HepG2 (cell line): ENCODE measurements around the gene CARD19. TPM values are rescaled to one million over a fixed set of nuclear protein-coding genes. Genes with fewer than 3 reads are reported as not detected.

ENCODE experiments used
- ARNTL ChIP-seq: sonication (generic); formaldehyde crosslinking; IDR thresholded peaks from 2 replicates; pipeline ENCODE4 v1.4.0; 2020; ENCODE audit warnings: mild to moderate bottlenecking, missing genetic modification reagents
- E2F2 ChIP-seq: sonication (generic); formaldehyde crosslinking; IDR thresholded peaks from 2 replicates; pipeline ENCODE4 v1.4.0; 2020; ENCODE audit warnings: missing genetic modification reagents, borderline replicate concordance
- GFI1 ChIP-seq: sonication (generic); formaldehyde crosslinking; IDR thresholded peaks from 2 replicates; pipeline ENCODE4 v1.5.0; 2020; ENCODE audit warnings: missing genetic modification reagents, mild to moderate bottlenecking, borderline replicate concordance
- HES4 ChIP-seq: sonication (generic); formaldehyde crosslinking; IDR thresholded peaks from 2 replicates; pipeline ENCODE4 v1.9.0; 2021; ENCODE audit warnings: mild to moderate bottlenecking, missing genetic modification reagents, borderline replicate concordance
- HMGXB4 ChIP-seq, 2 experiments: sonication (generic) in 1 of 2; formaldehyde crosslinking in 1 of 2; IDR thresholded peaks; 2 replicates each; pipeline versions ENCODE4 v1.4.0 to v1.6.1; 2018 to 2020; ENCODE audit warnings: missing genetic modification reagents in 2 of 2, borderline replicate concordance in 1 of 2, low read depth in 1 of 2, mild to moderate bottlenecking in 1 of 2, missing biosample characterization in 1 of 2
- KIAA2018 ChIP-seq: sonication (generic); formaldehyde crosslinking; IDR thresholded peaks from 2 replicates; pipeline ENCODE4 v1.5.0; 2020; ENCODE audit warnings: mild to moderate bottlenecking, missing genetic modification reagents, borderline replicate concordance
- NFE2L2 ChIP-seq: fragments of 150-350 bp; IDR thresholded peaks from 2 replicates; pipeline ENCODE4 v1.6.1; 2014; ENCODE audit warnings: low read length
- THAP9 ChIP-seq: sonication (generic); formaldehyde crosslinking; IDR thresholded peaks from 2 replicates; pipeline ENCODE4; 2020; ENCODE audit warnings: missing genetic modification reagents, mild to moderate bottlenecking, borderline replicate concordance
- ZKSCAN8 ChIP-seq: IDR thresholded peaks from 2 replicates; pipeline ENCODE4 v1.6.1; 2016; ENCODE audit warnings: borderline replicate concordance, missing genetic modification reagents, missing compliant biosample characterization
- ZMAT3 ChIP-seq: sonication (generic); formaldehyde crosslinking; conservative IDR thresholded peaks from 2 replicates; pipeline ENCODE4 v1.7.0; 2021; ENCODE audit warnings: missing genetic modification reagents
- ZNF607 ChIP-seq: sonication (generic); formaldehyde crosslinking; IDR thresholded peaks from 2 replicates; pipeline ENCODE4 v1.5.1; 2020; ENCODE audit warnings: missing genetic modification reagents, mild to moderate bottlenecking, borderline replicate concordance
- ZNF816 ChIP-seq: sonication (generic); formaldehyde crosslinking; IDR thresholded peaks from 2 replicates; pipeline ENCODE4 v1.8.0; 2022; ENCODE audit warnings: missing genetic modification reagents, mild to moderate bottlenecking, borderline replicate concordance
- polyA plus RNA-seq, 8 experiments: library from polyadenylated mRNA; depleted of rRNA in 3 of 8; stranded (reverse) in 7 of 8; unstranded in 1 of 8; fragments of >200 nt; fragmentation: Illumina TruSeq in 4 of 8; extraction: Trizol in 4 of 8; gene quantifications; 2 replicates each; pipeline versions ENCODE4 v1.2.1 to v1.2.3, GENCODE V29; 2011 to 2016; ENCODE audit warnings: low read depth in 4 of 8, missing spikeins in 1 of 8, mixed read lengths in 1 of 8; ENCODE audit not compliant: insufficient read depth in 1 of 8
- total RNA-seq, 5 experiments: library from RNA; depleted of rRNA; stranded (reverse); fragments of >200 nt; fragmentation: Illumina TruSeq; extraction: Trizol; gene quantifications; 2 replicates each; pipeline ENCODE4 v1.2.3, GENCODE V29; 2016; ENCODE audit warnings: low read depth in 1 of 5

The CARD19 gene
- total and polyA plus RNA-seq, 2 of the 13 experiments (the other 11 are each of a cell fraction or from before 2014, with no cell fraction given): 18.4 to 47.2 TPM

- no peak for TF ChIP-seq ZMAT3 (CRISPR knock-in tag)
- no peak for TF ChIP-seq KIAA2018 (CRISPR knock-in tag)
- no peak for TF ChIP-seq HES4 (CRISPR knock-in tag)
- TF ChIP-seq ZNF607 (CRISPR knock-in tag): no peak
- no peak for TF ChIP-seq ZNF816
- TF ChIP-seq THAP9 (CRISPR knock-in tag): no peak
- TF ChIP-seq GFI1 (CRISPR knock-in tag): no peak
- TF ChIP-seq HMGXB4 (CRISPR knock-in tag; IDR thresholded peaks at IDR 0.05; ENCODE audit: borderline replicate concordance in 1 of 2, low read depth in 1 of 2): peak in 1 of 2 experiments; percentile 33; a peak in 1 of 4 replicates
- TF ChIP-seq NFE2L2: no peak
- TF ChIP-seq E2F2 (CRISPR knock-in tag): no peak
- TF ChIP-seq ZKSCAN8 (CRISPR knock-in tag): no peak
- no peak for TF ChIP-seq ARNTL (CRISPR knock-in tag)
Observed at GRCh38 chr9:93154293-93154903, 58.4 kb downstream of the CARD19 start (continued).
